Stimulated activated naive CD8-positive, alpha-beta T cell treated with anti-CD3 and anti-CD28 coated beads, Interleukin-15, amount 100 ng/mL, for 72 hours (primary cell): ENCODE measurements around the gene AP2A2.

Source experiments
- ATAC-seq: fragments of 150-1000 bp; cut with Tn5 transposase; 2 replicates; pipeline ENCODE4 v1.10.0; 2021; ENCODE audit warnings: mild to moderate bottlenecking, moderate library complexity
- DNase-seq, 2 donors: peaks; one replicate each; pipeline ENCODE4 v3.0.0; 2021 to 2022
- H3K27ac Mint-ChIP-seq, 2 donors: one replicate each; pipeline ENCODE4 v1.8.0; 2022; ENCODE audit warnings: mild to moderate bottlenecking in 2 of 2, mixed read lengths in 2 of 2, moderate library complexity in 2 of 2
- H3K27me3 Mint-ChIP-seq: one replicate; pipeline ENCODE4 v1.8.0; 2022; ENCODE audit warnings: mixed read lengths
- H3K4me1 Mint-ChIP-seq: one replicate; pipeline ENCODE4 v1.8.0; 2022; ENCODE audit warnings: mild to moderate bottlenecking, mixed read lengths
- H3K4me3 Mint-ChIP-seq, 2 donors: one replicate each; pipeline ENCODE4 v1.8.0; 2022; ENCODE audit warnings: mild to moderate bottlenecking in 2 of 2, mixed read lengths in 2 of 2, moderate library complexity in 1 of 2
- H3K9me3 Mint-ChIP-seq, 2 donors: one replicate each; pipeline ENCODE4 v1.8.0; 2022; ENCODE audit warnings: mixed read lengths in 2 of 2

Gene AP2A2

GRCh38 chr11:925496-926301, at the start of gene AP2A2:
Gene AP2A2 (plus strand): TSS chr11:925870. CDS start chr11:926022, 152 bp downstream.
- peak; percentile 82 for ATAC-seq
- H3K9me3 Mint-ChIP-seq: no peaks in the 10 kb centered on the region
- DNase-seq: peak; percentile 91 to 95

GRCh38 chr11:876545-876944, 49.1 kb upstream of the AP2A2 start:
- Mint-ChIP-seq H3K27me3 (no peaks in the 10 kb centered on the region), H3K4me1 (no peaks in the 10 kb centered on the region), H3K27ac (no peak overlapping the region), H3K9me3 (no peaks in the 10 kb centered on the region), H3K4me3 (no peak overlapping the region)
- DNase-seq: no peak
- no peak for ATAC-seq

More at GRCh38 chr11:925496-926301, at the start of gene AP2A2:
- H3K4me3 Mint-ChIP-seq: peak within 1 kb of the TSS; percentile 85 to 88
- peak within 1 kb of the TSS; percentile 52 to 76 for H3K27ac Mint-ChIP-seq
- peaks cover 36% of the 10 kb centered on the region for H3K4me1 Mint-ChIP-seq
- H3K27me3 Mint-ChIP-seq: no peaks in the 10 kb centered on the region

- DNase-seq: no peak
- no peaks in the 10 kb centered on the region for H3K4me1 Mint-ChIP-seq
- H3K4me3 Mint-ChIP-seq: no peak overlapping the region
- no peaks in the 10 kb centered on the region for H3K27me3 Mint-ChIP-seq
- H3K9me3 Mint-ChIP-seq: no peaks in the 10 kb centered on the region
- peak; percentile 31 for ATAC-seq
- H3K27ac Mint-ChIP-seq: no peak overlapping the region
Observed at GRCh38 chr11:877565-877964, 48.1 kb upstream of the AP2A2 start.

- H3K4me3 Mint-ChIP-seq: no peak overlapping the region
- DNase-seq (no peak), ATAC-seq (no peak)
- H3K4me1 Mint-ChIP-seq: no peaks in the 10 kb centered on the region
- no peak overlapping the region for H3K27ac Mint-ChIP-seq
- no peaks in the 10 kb centered on the region for H3K27me3 Mint-ChIP-seq
- H3K9me3 Mint-ChIP-seq: no peaks in the 10 kb centered on the region
Observed at GRCh38 chr11:880447-880846, 45.2 kb upstream of the AP2A2 start.

DNA sequence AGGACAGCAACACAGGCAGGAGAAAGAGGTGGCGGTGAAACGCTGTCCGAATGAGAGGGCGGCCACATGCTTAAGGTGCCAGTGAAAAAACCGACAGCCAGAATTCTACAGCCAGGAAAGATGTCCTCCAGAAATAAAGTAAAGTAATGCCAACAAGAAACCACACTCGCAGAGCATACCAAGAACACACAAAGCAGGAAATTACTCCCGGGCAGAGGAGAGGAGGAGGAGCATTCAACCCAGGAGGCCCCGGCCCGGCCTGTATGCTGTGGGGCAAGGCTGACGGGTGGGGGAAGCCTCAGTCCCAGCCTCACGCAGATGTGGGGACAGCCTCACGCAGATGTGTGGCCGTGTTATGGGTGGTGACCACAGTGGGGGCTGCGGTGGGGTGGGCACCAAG, 43.1 kb upstream of the AP2A2 start:
- Mint-ChIP-seq H3K27ac (no peak overlapping the region), H3K4me1 (no peaks in the 10 kb centered on the region), H3K9me3 (no peaks in the 10 kb centered on the region), H3K4me3 (no peak overlapping the region), H3K27me3 (no peaks in the 10 kb centered on the region)
- no peak for ATAC-seq
- no peak for DNase-seq

DNA sequence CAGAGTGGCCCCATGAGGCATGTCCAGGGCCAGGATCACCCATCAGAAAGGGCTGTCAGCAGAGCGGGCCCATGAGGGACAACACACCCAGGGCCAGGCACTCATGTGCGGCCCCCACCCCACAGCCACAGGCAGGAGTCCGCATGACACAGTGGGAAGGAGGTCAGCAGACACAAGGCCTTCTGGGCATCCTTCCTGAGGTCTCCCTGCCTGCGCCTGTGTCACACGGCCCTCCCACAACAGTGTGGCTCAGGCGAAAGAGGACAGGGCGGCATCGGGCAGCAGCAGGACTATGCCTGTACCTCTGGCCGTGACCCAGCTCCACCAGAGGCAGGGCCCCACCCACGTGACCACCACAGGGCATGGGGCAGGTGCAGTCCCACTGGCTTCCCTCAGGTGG, 42.1 kb upstream of the AP2A2 start:
- no peak for ATAC-seq

DNA sequence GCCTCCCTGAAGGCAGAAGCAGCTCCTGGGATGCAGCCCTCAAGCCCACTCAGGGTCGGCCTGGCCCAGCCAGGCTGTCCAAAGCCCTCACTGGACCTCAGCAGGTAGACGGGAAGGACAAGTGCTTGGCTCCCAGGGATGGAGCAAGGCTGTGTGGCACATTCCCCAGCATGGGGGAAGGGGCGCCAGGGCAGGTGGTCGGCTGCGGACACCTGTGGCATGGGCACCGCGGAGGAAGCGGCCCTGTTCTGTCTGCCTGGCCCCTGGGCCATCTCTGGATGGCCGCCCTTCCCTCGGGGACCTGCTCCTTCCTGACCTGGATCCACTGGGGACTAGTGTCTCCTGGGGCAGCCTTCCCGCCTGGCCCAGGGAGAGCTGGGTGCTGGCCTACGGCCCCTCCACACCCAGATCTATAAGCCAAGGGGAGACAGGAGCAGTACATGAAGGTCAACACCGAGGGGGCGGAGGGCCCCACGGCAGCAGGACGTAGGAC, 41.0 kb upstream of the AP2A2 start:
- Mint-ChIP-seq H3K9me3 (no peaks in the 10 kb centered on the region), H3K27me3 (no peaks in the 10 kb centered on the region), H3K27ac (peak overlapping the region in 1 of 2 donors; percentile 59), H3K4me3 (no peak overlapping the region), H3K4me1 (no peaks in the 10 kb centered on the region)
- DNase-seq (no peak), ATAC-seq (no peak)

More for the DNA sequence above, 42.1 kb upstream of the AP2A2 start:
- no peaks in the 10 kb centered on the region for H3K4me1 Mint-ChIP-seq
- DNase-seq: no peak
- H3K9me3 Mint-ChIP-seq: no peaks in the 10 kb centered on the region
- no peak overlapping the region for H3K4me3 Mint-ChIP-seq
- no peak overlapping the region for H3K27ac Mint-ChIP-seq
- H3K27me3 Mint-ChIP-seq: no peaks in the 10 kb centered on the region

- H3K27me3 Mint-ChIP-seq: no peaks in the 10 kb centered on the region
- H3K4me3 Mint-ChIP-seq: no peak overlapping the region
- H3K27ac Mint-ChIP-seq: peak overlapping the region in 1 of 2 donors; percentile 82
- H3K4me1 Mint-ChIP-seq: no peaks in the 10 kb centered on the region
- H3K9me3 Mint-ChIP-seq: no peaks in the 10 kb centered on the region
- ATAC-seq: no peak
- no peak for DNase-seq
Observed at GRCh38 chr11:886568-886967, 39.1 kb upstream of the AP2A2 start.

DNA sequence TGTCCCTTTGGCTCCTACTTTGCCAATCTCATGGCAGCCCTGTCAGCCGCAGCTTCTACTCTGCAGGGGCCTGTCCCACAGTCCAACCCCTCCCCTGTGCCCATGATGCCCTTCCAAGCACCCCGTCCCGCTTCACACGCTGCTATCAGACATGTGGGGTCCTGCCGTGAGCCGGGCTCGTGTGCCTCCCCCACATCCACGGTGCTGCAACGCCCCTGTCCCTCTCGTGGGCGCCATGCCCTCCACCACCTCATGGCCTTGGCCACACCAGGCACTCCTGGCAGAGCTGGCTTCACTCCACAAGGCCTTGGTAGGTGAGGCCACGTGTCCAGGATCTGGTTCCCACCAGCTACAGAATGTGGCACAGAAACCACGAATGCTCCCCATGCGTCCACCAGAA, 38.1 kb upstream of the AP2A2 start:
- no peaks in the 10 kb centered on the region for H3K27me3 Mint-ChIP-seq
- peak overlapping the region in 1 of 2 donors; percentile 89 for H3K27ac Mint-ChIP-seq
- ATAC-seq (no peak), DNase-seq (no peak)
- H3K4me1 Mint-ChIP-seq: no peaks in the 10 kb centered on the region
- no peaks in the 10 kb centered on the region for H3K9me3 Mint-ChIP-seq
- no peak overlapping the region for H3K4me3 Mint-ChIP-seq

GRCh38 chr11:888310-889212, 37.1 kb upstream of the AP2A2 start:
- Mint-ChIP-seq H3K9me3 (no peaks in the 10 kb centered on the region), H3K4me1 (no peaks in the 10 kb centered on the region), H3K27me3 (no peaks in the 10 kb centered on the region), H3K27ac (peak overlapping the region in 1 of 2 donors; percentile 48), H3K4me3 (no peak overlapping the region)
- no peak for DNase-seq
- ATAC-seq: no peak

GRCh38 chr11:889257-889656, 36.4 kb upstream of the AP2A2 start:
- Mint-ChIP-seq H3K4me1 (no peaks in the 10 kb centered on the region), H3K27ac (peak overlapping the region; percentile 47 to 84), H3K9me3 (no peaks in the 10 kb centered on the region), H3K27me3 (no peaks in the 10 kb centered on the region), H3K4me3 (no peak overlapping the region)
- DNase-seq (no peak), ATAC-seq (no peak)

DNA sequence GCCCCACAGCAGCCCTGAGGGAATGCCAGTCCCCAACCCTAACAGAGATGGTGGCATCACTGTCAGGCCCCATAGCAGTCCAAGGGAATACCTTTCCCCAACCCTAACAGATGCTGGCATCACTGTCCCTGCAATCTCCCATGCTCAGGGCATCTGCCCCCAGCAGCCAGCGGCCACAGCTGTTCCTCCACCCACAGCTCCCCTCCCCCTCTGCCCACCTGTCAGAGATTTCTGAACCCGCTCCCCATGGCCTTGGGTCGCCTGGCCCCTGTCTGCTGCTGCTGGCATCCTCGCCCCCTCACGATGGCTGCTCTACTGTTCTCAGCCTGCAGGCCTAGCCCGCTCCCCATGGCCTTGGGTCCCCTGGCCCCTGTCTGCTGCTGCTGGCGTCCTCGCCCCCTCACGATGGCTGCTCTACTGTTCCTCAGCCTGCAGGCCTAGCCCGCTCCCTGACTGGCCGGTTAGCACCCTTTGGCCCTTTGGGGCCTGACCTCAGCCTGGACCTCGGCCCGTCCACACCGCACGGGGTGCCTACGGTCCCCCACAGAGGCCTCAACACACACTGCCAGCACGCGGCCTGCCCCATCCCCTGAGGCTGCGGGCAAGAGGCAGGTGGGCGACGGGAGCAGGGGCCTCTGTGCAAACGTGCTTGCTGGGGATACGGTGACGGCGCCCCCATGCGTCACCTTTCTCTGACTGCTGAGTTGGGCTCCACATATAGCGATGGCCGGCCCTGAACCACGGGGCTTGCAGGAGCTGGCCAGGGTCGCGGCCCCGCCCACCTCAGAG, 35.8 kb upstream of the AP2A2 start:
- ATAC-seq: no peak
- Mint-ChIP-seq H3K27ac (peak overlapping the region; percentile 27 to 47), H3K4me3 (no peak overlapping the region), H3K4me1 (no peaks in the 10 kb centered on the region), H3K9me3 (no peaks in the 10 kb centered on the region), H3K27me3 (no peaks in the 10 kb centered on the region)
- DNase-seq: no peak

DNA sequence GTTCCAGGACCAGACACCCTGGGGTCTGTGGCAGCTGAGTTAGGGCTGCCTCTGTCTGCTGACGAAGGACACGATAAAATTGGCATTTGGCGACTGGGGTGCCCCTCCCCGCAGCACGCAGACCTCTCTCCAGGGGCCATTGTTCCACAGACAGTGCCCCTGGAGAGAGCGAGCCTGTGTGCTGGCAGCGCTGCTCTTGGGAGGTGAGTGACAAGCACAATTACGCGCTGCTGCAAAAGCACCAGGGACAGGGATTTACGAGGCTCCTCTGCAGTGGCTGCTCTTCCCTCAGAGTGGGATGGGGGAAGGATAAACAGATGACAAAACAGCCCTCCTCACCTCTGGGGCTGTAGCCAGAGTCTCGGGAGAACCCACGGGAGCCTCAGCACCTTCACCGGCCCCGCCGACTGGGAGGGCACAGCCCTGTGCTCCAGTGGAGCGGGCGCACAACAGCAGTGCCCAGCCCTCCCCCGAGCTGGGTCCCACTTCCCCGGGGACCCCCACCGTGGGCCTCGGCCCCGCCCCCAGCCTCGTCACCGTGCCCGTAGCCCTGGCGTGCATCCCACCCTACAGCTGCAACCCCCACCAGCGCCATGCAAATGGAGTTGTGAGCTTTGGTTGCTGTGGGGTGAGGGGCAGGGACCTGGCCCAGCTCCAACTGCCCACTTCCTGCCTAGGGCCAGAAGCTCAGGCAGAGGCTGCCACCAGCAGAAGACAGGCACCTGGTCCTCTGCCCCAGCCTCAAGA, 34.7 kb upstream of the AP2A2 start:
- H3K27me3 Mint-ChIP-seq: no peaks in the 10 kb centered on the region
- no peak for DNase-seq
- ATAC-seq: no peak
- no peaks in the 10 kb centered on the region for H3K9me3 Mint-ChIP-seq
- H3K4me3 Mint-ChIP-seq: no peak overlapping the region
- H3K27ac Mint-ChIP-seq: peak overlapping the region; percentile 25 to 44
- H3K4me1 Mint-ChIP-seq: no peaks in the 10 kb centered on the region

DNA sequence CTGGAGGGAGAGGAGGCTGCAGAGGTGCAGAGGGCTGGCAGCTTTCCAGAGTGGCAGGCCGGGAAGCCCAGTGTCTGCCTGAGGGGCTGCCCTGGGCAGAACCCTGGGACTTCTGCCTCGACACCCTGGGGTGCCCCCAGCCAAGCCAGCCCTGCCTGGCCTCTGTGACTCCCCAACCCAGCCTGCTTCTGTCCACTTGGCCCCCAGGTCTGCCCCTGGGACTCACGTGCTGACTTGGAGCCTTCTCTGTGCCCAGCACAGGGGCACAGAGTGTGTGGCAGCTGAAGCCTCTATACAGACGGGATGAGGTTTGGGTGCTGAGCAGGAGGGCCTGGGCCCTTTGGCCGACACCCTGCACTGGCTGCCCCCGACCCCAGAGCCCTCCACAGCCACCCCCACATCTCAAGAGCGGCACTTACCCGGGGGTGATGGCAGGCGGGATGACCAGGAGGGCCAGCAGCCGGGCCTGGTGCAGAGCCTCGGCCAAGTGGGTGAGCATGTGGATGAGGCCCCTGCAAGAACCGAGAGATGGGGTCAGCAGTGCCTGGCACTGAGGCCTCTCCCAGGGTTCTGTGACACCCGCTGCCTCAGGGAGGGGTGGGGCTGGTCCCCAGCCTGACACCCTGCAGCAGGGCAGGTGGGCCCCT, 32.5 kb upstream of the AP2A2 start:
- ATAC-seq (no peak), DNase-seq (no peak)
- no peaks in the 10 kb centered on the region for H3K9me3 Mint-ChIP-seq
- H3K4me1 Mint-ChIP-seq: no peaks in the 10 kb centered on the region
- no peak overlapping the region for H3K4me3 Mint-ChIP-seq
- H3K27ac Mint-ChIP-seq: no peak overlapping the region
- H3K27me3 Mint-ChIP-seq: no peaks in the 10 kb centered on the region
